ENCODE data around the gene GPR132.
"Not testable (repeated sequence)": the region's sequence is repeated elsewhere in the genome, so short reads cannot be mapped to it uniquely, and the experiment has no call there.

GPR132 gene

DNA sequence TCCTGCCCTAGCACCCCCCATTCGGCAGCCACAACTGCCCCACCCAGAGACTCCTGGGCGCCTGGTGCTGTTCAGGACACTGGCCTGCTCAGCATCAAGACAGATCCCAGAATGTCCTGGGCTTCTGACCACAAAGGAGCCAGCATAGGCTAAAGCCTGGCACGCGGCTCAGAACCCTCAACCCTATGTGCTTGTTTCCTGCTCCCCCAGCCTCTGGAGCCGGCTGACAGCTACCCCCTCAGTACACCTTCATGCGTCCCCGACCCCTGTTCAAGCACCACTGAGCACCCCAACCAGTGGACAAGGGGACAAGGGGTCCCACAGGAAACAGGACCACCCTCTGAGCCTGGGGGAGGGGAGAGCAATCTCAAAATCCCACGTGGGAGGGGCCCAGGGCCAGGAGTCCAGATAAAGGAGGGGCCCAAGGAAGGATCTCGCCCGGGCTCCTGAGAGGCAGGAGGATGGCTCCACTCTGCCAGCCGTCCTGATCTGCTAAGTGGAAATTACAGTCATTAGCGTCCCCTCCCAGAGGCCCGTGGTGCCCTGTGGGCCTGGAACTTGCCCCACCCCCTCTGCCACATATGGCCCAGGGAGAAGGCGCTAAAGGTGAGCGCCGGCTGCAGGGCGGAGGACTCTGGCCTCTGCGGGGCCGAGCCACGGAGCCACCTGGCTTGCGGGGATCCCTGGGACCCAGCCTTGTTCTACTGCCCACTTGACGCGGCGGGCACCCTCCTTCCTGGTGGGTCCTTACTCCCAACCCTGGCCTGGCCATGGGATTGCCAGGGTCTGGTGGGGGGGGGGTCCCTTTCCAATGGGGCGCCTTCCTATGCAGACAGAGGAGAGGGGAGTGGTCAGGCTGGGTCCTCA is 27.2 kb upstream of the GPR132 start:
- intact Hi-C loops (cut with DNase I), result loop anchor here (5.0 kb wide), 1 partner anchor 75 kb away; the partner anchor contains the start of gene JAG2
- DNase-seq, result peak in 2 of 10 donors; percentile 65 to 85

DNA sequence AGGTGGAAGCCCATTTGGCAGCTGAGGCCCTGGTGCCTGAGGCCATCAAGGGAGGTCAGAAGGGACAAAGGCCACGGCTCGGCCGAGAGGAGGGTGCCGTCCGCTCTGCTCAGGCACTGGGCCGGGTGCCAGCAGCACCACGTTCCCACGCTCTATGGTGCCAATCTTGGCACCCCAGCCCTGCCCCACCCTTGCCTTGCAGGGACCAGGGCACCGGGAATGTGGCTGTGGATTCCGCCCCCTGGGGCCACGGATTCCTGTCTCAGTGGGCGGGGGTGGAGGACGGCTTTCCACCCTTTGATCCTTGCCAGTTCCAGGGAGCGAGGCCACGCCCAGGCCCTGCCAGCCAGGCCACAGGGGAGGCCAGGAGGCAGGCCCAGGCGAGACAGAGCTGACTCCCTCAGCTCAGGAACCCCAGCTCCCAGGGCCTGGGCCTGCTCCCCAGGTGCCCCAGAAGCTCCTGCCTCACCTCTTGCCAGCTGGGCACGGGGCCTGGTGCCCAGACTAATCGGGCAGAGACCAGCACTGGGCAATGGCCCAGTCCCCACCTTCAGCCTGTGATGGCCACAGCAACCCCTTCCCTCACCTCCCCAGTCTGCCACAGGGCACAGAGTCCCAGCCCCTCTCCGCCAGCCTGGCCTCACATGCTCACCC is 26.4 kb upstream of the GPR132 start:
- intact Hi-C loops (cut with DNase I), result loop anchor here (2.0 to 5.0 kb wide), 2 partner anchors 76 to 261 kb away; partner anchors contain the start of gene JAG2
- DNase-seq, result peak in 3 of 10 donors; percentile 58 to 82 (median 77)

DNA sequence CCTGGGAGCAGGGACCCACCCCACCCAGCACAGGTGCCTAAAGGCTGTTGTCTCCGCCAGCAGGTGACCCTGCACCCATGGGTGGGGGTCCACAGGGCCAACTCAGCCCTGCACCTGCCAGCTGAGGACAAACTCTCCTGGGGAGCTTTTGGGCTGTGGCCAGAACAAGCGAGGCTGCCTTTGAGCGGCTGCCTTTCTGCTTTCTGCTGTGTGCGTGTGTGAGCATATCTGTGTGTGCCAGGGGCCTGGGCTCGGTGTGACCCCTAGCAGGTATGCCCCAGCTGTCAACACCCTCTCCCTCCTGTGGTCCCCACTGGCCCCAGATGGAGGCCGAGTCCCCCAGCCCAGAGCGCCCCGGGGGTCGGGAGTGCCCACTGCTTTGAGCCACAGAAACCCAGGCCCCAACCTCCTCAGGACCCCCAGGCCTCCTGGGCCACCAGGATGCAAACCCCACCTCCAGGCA is 25.9 kb upstream of the GPR132 start:
- peak in 2 of 10 donors; percentile 59 to 76 for DNase-seq
- intact Hi-C loops (cut with DNase I), result loop anchor here (2.0 to 5.0 kb wide), 2 partner anchors 76 to 262 kb away; partner anchors contain the start of gene JAG2

DNA sequence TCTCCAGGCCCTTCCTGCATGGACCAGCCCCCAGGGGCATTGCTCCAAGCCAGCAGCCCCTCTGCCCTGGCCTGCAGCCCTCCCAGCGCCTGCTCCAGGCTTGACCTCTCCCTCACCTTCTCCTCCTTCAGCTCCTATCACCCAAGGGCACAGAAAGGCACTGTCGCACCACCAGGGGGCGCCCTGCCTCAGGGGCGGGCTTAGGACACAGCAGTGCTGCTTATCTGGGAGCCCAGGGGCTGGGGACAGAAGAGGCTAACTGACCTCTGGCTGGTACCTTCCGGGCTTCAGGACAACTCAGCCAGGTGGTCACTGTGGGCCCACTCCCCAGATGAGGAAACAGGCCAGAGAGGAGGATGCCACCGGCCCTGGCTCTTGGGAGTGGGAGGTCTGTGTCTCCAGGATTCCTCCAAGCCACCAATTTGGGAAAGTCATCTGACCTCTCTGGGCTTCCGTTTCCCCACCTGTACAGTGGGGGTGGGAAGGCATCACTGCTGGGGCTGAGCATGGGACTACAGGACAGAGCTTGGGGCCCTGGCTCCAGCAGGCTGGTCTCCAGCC is 25.3 kb upstream of the GPR132 start:
- peak; percentile 64 to 97 (median 82) for DNase-seq
- intact Hi-C loops (cut with DNase I), result loop anchor here (1.0 to 5.0 kb wide), 3 partner anchors 77 to 262 kb away; partner anchors contain the start of gene JAG2

DNA sequence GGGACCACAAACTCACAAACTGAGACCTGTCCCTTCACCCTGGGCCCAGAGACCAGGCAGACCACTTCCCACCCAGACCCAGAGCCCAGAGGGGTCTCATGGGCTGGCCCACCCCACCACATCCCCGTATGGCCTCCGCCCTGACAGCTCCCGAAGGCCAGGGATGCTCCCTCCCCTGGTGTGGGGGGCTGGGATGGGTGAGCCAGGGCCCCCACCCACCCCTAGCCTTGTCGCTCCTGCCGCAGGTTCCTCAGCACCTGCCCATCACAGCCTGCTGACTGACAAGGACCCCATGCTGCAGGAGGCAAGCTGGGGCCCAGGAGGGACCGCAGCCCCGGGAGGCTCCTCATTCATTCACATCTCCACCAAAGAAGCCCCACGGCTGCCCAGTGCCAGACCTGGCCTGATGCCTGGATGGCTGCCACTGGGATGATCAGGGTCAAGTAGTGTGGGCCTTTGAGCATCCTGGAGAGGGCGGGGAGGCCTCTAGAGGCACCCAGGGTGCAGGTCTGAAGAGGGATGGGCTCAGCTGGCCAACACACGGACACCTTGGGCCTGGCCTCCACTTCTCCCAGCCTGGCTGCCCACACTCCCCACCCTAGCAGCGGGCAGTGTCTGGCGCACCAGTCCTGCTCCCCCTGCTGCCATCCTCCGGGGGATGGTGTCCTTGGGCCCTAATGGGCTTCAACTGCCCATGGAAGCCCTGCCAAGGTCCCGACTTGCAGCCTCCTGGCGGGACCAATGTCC is 24.7 kb upstream of the GPR132 start:
- intact Hi-C loops (cut with DNase I), result loop anchor here (1.0 to 5.0 kb wide), 3 partner anchors 77 to 263 kb away; partner anchors contain the start of gene JAG2
- DNase-seq, result peak in 2 of 10 donors; percentile 49 to 73

DNA sequence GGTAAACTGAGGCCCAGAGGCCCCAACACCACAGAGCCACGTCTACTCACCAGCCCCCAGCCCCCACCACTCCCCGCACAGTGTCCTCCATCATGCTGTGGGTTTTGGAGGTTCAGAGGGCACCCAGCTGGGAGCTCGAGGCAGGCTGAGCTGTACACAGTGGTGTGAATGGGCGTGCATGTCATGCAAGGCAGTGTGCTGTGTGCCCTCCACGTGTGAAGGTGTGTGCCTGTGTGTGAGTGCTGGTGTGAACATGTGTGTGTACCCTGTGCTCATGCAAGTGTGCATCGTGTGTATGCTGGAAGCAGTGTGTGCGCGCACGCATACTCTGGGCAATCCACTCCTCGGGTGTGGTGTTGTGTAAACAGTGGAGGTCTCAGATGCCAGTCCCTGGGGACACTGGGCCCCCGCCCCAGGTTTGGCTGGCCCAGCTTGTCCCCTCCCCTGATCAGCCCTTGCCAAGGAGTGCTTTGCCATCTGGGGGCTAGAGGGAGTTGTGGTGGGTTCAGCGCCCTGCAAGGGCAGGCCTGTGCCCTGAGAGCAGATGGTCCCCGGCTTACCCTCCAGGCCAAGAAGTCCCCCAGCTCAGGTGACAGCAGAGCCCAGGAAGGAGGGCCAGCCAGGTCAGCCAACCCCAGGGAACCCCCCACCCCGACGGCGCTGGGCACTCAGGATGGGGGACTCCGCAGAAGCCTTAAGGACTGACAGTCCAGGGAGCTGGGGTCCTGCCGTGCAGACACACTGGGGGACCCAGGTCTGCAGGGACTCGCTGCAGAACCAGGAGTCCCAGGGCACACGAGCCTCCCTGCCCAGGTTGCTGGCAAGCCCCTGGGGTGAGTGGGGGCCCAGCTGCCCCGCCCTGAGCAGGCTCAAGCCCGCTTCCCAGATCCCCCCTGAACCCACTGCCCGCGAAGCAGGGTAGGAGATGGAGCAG is 23.8 kb upstream of the GPR132 start:
- intact Hi-C loops (cut with DNase I), result no loop called here
- DNase-seq, result peak in 1 of 10 donors; percentile 71

DNA sequence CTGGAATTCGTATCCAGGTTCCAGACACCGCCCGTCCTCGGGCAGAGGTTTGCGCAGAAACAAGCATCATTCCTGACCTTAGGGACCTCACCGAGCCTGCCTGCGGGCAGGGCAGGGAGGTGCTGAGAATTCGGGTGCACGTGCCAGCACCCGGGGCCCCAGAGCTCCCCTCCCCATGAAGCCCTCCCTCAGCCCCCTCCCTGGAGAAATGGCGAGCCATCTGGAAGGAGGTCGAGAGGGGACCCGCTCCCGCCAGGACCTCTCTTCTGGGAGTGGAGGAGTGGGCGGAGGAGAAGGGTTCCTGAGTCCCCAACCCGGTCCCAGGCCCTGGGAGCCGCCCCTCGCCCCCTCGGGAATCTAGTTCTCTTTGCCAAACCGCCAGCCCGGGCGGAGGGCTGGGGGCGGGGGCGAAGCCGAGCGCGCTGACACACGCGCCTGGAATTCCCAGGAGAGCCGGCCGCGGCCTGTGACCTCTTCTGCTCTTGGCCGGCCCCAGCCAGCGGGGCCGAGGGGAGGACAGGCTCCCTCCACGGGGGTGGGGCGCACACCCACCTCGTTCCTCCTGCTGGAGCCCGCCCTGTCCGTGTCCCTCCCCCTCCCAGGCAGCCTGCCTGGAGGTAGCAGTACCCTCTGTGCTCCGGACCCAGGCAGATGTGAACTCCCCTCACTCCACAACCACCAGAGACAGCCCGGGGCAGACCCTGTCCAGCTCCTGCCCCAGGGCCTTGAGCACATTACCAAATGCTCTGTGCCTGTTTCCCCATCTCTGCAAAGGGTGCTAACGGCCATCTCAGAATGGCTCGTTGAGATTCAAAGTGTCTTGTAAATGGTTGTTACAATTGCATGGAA is 23.0 kb upstream of the GPR132 start:
- peak in 3 of 10 donors; percentile 67 to 82 (median 82) for DNase-seq

DNA sequence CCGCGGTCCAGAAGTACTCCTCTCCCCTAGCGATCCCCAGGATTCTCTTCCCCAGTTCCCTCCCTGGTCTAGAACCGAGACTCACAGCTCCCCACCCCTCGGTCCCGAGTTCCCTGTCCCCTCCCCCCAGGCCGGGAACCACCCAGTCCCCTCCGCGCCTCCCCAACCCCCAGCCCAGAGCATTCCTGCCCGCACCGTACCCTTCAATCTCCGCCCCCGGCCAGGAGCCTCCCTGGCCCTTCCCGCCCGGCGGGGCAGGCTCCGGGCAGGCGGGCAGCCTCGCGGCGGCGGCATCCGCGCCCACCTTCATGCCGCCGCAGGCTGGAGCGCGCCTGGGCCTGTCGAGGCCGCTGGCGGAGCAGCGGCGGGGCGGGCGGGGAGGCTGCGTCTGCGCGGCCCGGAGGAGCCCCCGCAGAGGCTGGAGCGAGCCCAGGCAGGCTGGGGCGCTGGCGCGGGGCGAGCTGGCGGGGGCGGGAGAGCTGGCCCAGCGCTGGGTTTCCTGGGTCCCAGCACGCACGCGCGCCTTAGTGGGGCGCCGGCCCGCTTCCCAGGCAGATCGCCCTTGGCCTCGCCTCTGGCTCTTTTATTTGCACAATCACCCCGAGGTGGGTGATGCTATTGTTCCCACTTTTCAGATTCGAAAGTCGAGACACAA is 22.2 kb upstream of the GPR132 start:
- intact Hi-C loops (cut with DNase I), result no loop called here
- DNase-seq, result peak in 6 of 10 donors; percentile 34 to 94 (median 70)

More for the DNA sequence above, 23.0 kb upstream of the GPR132 start:
- intact Hi-C loops (cut with DNase I), result no loop called here

DNA sequence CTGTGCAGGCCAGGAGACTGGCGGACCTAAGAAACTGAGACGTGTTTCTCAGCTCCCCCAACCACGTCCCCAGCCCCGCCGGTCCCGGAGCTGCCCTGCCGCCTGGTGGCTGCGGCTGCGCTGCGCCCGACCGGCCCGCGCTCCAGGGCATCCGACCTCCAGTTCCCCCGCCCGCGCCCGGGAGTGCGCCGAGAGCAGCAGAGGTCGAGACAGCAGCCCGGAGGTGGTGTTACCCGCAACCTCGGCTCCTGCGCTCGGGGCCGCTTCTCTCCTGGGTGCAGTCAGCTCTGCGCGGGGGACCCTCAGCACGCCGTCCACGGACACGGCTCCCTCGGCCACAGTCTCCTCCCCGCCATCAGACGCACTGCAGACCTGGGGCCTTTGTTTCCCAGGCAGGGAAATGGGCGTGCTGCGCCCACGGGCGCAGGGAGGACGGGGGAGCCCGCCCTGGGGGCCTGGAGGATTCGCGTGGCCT is 21.6 kb upstream of the GPR132 start:
- intact Hi-C loops (cut with DNase I), result no loop called here
- DNase-seq, result peak in 8 of 10 donors; percentile 55 to 94 (median 65)

DNA sequence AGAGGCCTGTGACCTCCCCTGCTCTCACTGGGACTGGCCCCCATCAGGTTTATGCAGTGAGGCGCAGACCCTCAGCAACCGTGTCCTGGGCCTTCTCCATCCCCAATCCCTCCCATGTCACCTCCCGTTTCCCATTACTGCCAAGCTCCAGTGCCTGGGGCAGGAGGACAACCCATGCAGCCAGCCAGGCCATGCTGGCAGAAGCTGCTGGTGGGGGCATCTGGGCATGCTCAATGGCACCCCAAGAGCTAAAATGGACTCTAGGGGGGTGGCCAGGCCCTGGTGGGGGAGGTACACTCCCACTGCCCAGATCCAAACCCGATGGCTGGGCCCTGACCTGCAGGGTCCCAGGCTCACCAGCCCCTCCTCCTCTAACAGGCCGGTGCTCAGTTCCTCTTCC is 20.5 kb upstream of the GPR132 start:
- DNase-seq, result peak in 1 of 10 donors; percentile 68
- intact Hi-C loops (cut with DNase I), result loop anchor here (2.0 kb wide), 1 partner anchor 199 kb away; no protein-coding TSS in a partner anchor

DNA sequence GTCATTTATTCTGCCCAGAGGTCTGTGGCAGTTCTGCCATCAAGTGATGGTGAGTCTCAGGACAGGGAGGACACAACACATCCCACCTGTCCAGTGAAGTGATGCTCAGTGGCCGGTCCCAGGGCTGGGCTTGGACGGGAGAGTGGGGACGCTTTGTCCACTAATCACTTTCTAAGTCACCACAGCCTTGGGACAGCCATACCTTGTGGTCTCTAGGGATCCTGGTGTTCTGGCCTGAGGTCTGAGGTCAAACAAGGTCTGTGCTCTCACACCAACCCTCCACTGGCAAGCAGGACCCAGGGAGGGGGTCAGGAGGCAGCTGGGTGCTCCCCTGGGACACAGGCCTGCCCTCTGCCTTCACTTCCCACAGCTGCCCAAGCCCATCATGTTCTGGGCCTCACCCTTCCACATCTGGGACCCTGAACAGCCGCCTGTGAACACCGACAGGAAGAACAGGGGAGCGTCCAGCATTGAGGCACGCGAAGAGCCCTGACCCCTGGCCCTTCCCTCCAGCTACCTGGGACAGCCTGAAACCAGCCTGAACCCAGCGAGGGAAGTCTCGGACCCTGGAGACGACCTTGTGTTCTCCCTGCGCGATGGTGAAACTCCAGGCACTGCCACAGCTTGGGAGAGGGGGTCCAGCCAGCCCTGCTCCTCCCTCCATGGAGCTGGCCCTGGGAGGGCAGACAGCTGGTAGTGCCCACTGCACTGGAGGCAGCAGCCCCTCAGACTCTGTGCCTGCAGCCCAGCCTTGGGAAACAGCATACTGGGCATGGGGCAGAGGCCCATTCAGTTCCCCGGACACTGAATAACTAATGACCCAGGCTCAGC is 19.7 kb upstream of the GPR132 start:
- DNase-seq, result peak in 1 of 10 donors; percentile 80
- intact Hi-C loops (cut with DNase I), result loop anchor here (2.0 kb wide), 1 partner anchor 200 kb away; no protein-coding TSS in a partner anchor

DNA sequence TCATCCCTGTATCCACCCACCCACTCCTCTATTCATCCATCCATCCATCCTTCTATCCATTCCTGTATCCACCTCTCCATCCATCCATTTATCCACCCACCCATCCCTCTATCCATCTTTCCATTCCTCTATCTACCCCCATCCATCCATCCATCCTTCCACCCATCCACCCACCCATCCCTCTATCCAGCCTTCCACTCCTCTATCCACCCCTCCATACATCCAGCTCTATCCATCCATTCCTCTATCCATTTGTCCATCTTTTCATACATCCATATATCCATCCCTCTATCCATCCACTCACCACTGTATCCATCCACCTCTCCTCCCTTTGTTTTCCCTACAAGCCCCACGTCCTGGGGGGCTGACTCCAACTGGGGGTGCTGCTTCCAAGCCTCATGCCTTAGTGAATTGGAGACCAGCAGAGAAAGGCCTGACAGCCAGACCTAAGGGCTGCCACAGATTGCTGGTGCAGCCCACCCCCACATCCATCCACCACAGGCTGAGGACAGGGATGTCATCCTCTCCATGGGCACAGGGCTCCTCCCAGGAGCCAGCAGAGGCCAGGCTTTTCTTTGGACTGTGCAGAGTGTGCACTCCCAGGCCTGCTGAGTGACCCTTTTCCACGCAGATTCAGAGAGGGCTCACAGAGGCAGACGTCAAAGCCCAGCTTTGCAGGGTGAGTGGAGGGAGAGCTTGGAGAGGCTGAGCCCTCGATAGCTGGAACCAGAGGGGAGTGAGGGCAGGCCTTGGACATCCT is 18.9 kb upstream of the GPR132 start:
- peak in 1 of 10 donors; percentile 64 for DNase-seq
- intact Hi-C loops (cut with DNase I), result loop anchor here (2.0 kb wide), 1 partner anchor 201 kb away; no protein-coding TSS in a partner anchor

DNA sequence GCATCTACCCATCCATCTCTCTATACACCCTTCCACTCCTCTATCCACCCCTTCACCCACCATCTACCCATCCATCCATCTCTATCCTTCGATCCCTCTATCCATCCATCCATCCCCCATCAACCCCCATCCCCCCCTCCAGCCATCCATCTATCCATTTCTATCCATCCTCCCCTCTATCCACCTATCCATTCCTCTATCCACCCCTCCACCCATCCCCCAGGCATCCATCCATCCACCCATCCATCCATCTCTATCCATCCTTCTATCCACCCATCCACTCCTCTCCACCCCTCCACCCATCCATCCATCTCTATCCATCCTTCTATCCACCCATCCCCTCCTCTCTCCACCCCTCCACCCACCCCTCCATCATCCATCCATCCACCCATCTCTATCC is 17.5 kb upstream of the GPR132 start:
- no peak for DNase-seq
- intact Hi-C loops (cut with DNase I), result no loop called here

DNA sequence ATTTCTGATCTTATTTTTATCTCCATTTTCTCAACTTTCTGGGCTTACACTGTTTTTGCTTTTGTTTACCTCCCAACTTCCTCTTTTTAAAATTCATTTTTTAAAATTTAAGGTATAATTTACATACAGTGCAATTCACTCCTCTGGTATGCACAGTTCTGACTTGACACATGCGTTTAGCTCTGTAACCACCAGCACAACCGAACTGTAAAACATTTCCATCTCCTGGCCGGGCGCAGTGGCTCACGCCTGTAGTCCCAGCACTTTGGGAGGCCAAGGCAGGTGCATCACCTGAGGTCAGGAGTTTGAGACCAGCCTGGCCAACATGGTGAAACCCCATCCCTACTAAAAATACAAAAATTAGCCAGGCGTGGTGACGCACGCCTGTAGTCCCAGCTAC is 16.2 kb upstream of the GPR132 start:
- DNase-seq, result peak in 1 of 10 donors; percentile 5

DNA sequence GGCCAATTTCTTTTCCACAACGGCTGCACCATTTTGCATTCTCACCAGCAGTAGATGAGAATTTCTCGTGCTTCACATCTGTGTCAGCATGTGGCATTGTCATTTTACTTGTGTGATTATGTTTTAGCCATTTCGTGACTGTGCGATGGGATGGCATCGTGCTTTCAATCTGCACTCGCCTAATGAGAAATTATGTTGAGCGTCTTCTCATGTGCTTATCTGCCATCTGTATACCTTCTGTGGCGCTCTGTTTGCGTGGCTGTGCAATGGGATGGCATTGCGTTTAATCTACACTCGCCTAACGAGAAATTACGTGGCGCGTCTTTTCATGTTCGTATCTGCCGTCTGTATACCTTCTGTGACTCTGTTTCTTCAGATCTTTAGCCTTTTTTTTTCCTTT is 14.9 kb upstream of the GPR132 start:
- intact Hi-C loops (cut with DNase I), result no loop called here
- peak in 1 of 10 donors; percentile 46 for DNase-seq

More for the DNA sequence above, 16.2 kb upstream of the GPR132 start:
- intact Hi-C loops (cut with DNase I), result not testable (repeated sequence)
